HepG2 (cell line): ENCODE measurements around the gene TM4SF18. TPM values are rescaled to one million over a fixed set of nuclear protein-coding genes. Genes with fewer than 3 reads are reported as not detected.

Experiments
- BCL6 ChIP-seq: IDR thresholded peaks from 2 replicates; pipeline ENCODE4 v1.6.1; 2016; ENCODE audit warnings: missing genetic modification reagents, missing compliant biosample characterization
- CBX1 ChIP-seq: IDR thresholded peaks from one replicate; pipeline ENCODE4 v1.6.1; 2016; ENCODE audit warnings: antibody characterized with exemption, low read depth
- CREM ChIP-seq, 2 experiments: sonication (generic) in 1 of 2; formaldehyde crosslinking in 1 of 2; IDR thresholded peaks; 2 replicates each; pipeline versions ENCODE4 v1.4.0 to v1.6.1; 2016 to 2020; ENCODE audit warnings: antibody characterized with exemption in 1 of 2, mild to moderate bottlenecking in 1 of 2, missing genetic modification reagents in 1 of 2
- ETV5 ChIP-seq: IDR thresholded peaks from 2 replicates; pipeline ENCODE4 v1.6.1; 2018; ENCODE audit warnings: missing biosample characterization, missing genetic modification reagents, inconsistent platforms, borderline replicate concordance
- KLF15 ChIP-seq: sonication (generic); formaldehyde crosslinking; IDR thresholded peaks from 2 replicates; pipeline ENCODE4 v1.8.1; 2023; ENCODE audit warnings: borderline replicate concordance, mild to moderate bottlenecking, inconsistent platforms, missing genetic modification reagents, mixed read lengths
- MAFG ChIP-seq: sonication (generic); formaldehyde crosslinking; IDR thresholded peaks from 2 replicates; pipeline ENCODE4 v1.5.1; 2020; ENCODE audit warnings: mild to moderate bottlenecking, missing genetic modification reagents
- PRDM10 ChIP-seq: sonication (generic); formaldehyde crosslinking; IDR thresholded peaks from 2 replicates; pipeline ENCODE4 v1.4.0; 2020; ENCODE audit warnings: low read depth, missing genetic modification reagents
- SAP130 ChIP-seq: IDR thresholded peaks from 2 replicates; pipeline ENCODE4 v1.6.1; 2016; ENCODE audit warnings: low read depth
- SMAD9 ChIP-seq: sonication (generic); formaldehyde crosslinking; IDR thresholded peaks from 2 replicates; pipeline ENCODE4 v1.5.1; 2020; ENCODE audit warnings: mild to moderate bottlenecking, missing genetic modification reagents
- ZBTB26 ChIP-seq: IDR thresholded peaks from 2 replicates; pipeline ENCODE4 v1.6.1; 2016; ENCODE audit warnings: missing compliant biosample characterization, missing genetic modification reagents, borderline replicate concordance
- ZFP37 ChIP-seq: sonication (generic); formaldehyde crosslinking; IDR thresholded peaks from 2 replicates; pipeline ENCODE4 v1.4.0; 2020; ENCODE audit warnings: missing genetic modification reagents, borderline replicate concordance
- ZMAT5 ChIP-seq: sonication (generic); formaldehyde crosslinking; IDR thresholded peaks from 2 replicates; pipeline ENCODE4 v1.5.0; 2020; ENCODE audit warnings: mild to moderate bottlenecking, low read depth, missing genetic modification reagents, borderline replicate concordance
- ZNF10 ChIP-seq: sonication (generic); formaldehyde crosslinking; IDR thresholded peaks from 2 replicates; pipeline ENCODE4 v1.4.0; 2020; ENCODE audit warnings: mild to moderate bottlenecking, low read depth, missing genetic modification reagents, borderline replicate concordance
- ZNF484 ChIP-seq: sonication (generic); formaldehyde crosslinking; IDR thresholded peaks from 2 replicates; pipeline ENCODE4 v1.5.1; 2020; ENCODE audit warnings: mild to moderate bottlenecking, low read depth, missing genetic modification reagents, borderline replicate concordance
- ZNF543 ChIP-seq: sonication (generic); formaldehyde crosslinking; IDR thresholded peaks from 2 replicates; pipeline ENCODE4 v1.4.0; 2020; ENCODE audit warnings: mild to moderate bottlenecking, missing genetic modification reagents
- ZNF564 ChIP-seq: sonication (generic); formaldehyde crosslinking; IDR thresholded peaks from 2 replicates; pipeline ENCODE4 v1.8.1; 2023; ENCODE audit warnings: mild to moderate bottlenecking, missing genetic modification reagents
- ZNF75D ChIP-seq: sonication (generic); formaldehyde crosslinking; IDR thresholded peaks from 2 replicates; pipeline ENCODE4 v1.8.1; 2023; ENCODE audit warnings: missing genetic modification reagents, mild to moderate bottlenecking, borderline replicate concordance
- ZNF800 ChIP-seq: sonication (generic); formaldehyde crosslinking; IDR thresholded peaks from 2 replicates; pipeline ENCODE4 v1.4.0; 2020; ENCODE audit warnings: missing genetic modification reagents
- polyA plus RNA-seq, 8 experiments: library from polyadenylated mRNA; depleted of rRNA in 3 of 8; stranded (reverse) in 7 of 8; unstranded in 1 of 8; fragments of >200 nt; fragmentation: Illumina TruSeq in 4 of 8; extraction: Trizol in 4 of 8; gene quantifications; 2 replicates each; pipeline versions ENCODE4 v1.2.1 to v1.2.3, GENCODE V29; 2011 to 2016; ENCODE audit warnings: low read depth in 4 of 8, missing spikeins in 1 of 8, mixed read lengths in 1 of 8; ENCODE audit not compliant: insufficient read depth in 1 of 8
- total RNA-seq, 5 experiments: library from RNA; depleted of rRNA; stranded (reverse); fragments of >200 nt; fragmentation: Illumina TruSeq; extraction: Trizol; gene quantifications; 2 replicates each; pipeline ENCODE4 v1.2.3, GENCODE V29; 2016; ENCODE audit warnings: low read depth in 1 of 5
- TF ChIP-seq, protein P1 (sequence below): IDR thresholded peaks from 2 replicates; pipeline ENCODE4 v1.6.1; 2012; ENCODE audit warnings: low read length, improper control_type of control experiment

Gene TM4SF18
- total and polyA plus RNA-seq, 2 of the 13 experiments (the other 11 are each of a cell fraction or from before 2014, with no cell fraction given), result 0.15 TPM; not detected in 1

DNA sequence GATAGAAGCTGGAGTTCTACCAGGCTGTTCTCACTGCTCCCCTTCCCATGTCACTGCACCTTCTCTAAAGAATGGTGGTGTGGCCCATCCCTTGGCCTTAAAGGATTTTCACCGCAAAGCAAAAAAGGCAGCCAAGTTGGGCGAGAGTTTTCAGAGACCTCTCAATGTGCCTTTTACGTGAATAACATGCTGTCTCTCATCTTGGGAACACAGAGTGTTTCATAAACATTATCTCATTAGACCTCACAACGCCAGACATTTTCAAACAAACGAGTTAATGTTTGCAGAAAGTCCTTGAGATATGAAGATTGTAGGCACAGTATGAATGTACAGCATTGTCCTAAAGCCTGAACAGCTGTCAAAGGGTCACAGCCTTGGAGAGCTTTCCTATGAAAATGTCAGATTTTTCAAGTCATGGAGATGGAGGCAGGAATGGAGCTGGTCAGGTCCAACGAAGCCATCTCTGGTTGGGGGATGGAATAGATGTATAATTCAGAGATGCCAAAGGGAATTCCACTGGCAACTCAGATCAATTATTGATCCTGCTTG lies 22.7 kb upstream of the TM4SF18 start (continued):
- peak; percentile 88 for TF ChIP-seq CREM (IDR thresholded peaks at IDR 0.05)
- no peak for TF ChIP-seq CREM (CRISPR knock-in tag; IDR thresholded peaks at IDR 0.05)
- TF ChIP-seq ETV5, result peak; percentile 59; the same call in 1 of the 2 replicates
- no peak for TF ChIP-seq ZBTB26 (CRISPR knock-in tag)
- TF ChIP-seq, protein P1, sequence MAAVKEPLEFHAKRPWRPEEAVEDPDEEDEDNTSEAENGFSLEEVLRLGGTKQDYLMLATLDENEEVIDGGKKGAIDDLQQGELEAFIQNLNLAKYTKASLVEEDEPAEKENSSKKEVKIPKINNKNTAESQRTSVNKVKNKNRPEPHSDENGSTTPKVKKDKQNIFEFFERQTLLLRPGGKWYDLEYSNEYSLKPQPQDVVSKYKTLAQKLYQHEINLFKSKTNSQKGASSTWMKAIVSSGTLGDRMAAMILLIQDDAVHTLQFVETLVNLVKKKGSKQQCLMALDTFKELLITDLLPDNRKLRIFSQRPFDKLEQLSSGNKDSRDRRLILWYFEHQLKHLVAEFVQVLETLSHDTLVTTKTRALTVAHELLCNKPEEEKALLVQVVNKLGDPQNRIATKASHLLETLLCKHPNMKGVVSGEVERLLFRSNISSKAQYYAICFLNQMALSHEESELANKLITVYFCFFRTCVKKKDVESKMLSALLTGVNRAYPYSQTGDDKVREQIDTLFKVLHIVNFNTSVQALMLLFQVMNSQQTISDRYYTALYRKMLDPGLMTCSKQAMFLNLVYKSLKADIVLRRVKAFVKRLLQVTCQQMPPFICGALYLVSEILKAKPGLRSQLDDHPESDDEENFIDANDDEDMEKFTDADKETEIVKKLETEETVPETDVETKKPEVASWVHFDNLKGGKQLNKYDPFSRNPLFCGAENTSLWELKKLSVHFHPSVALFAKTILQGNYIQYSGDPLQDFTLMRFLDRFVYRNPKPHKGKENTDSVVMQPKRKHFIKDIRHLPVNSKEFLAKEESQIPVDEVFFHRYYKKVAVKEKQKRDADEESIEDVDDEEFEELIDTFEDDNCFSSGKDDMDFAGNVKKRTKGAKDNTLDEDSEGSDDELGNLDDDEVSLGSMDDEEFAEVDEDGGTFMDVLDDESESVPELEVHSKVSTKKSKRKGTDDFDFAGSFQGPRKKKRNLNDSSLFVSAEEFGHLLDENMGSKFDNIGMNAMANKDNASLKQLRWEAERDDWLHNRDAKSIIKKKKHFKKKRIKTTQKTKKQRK, result no peak
- TF ChIP-seq ZNF564 (CRISPR knock-in tag), result no peak
- no peak for TF ChIP-seq PRDM10 (CRISPR knock-in tag)
- peak; percentile 93 for TF ChIP-seq BCL6 (CRISPR knock-in tag)
- TF ChIP-seq CBX1, result no peak
- TF ChIP-seq ZNF10 (CRISPR knock-in tag), result no peak
- TF ChIP-seq ZNF75D (CRISPR knock-in tag), result no peak
- peak; percentile 95 for TF ChIP-seq SAP130 (CRISPR knock-in tag)
- no peak; the same call in 1 of the 2 replicates for TF ChIP-seq ZNF800 (CRISPR knock-in tag)
- no peak for TF ChIP-seq MAFG (CRISPR knock-in tag)
- peak; percentile 86; the same call in 1 of the 2 replicates for TF ChIP-seq ZFP37 (CRISPR knock-in tag)
- no peak for TF ChIP-seq ZMAT5
- no peak for TF ChIP-seq ZNF484 (CRISPR knock-in tag)
- 0 out of 2 replicates have a peak, but pooled peaks have one; percentile 32 for TF ChIP-seq ZNF543 (CRISPR knock-in tag)
- TF ChIP-seq SMAD9 (CRISPR knock-in tag), result no peak
- no peak for TF ChIP-seq KLF15 (CRISPR knock-in tag)
